ENCODE measurements around the gene HRH3.

HRH3 gene

GRCh38 chr20:62219992-62220665, at the start of gene HRH3:
Gene HRH3, minus strand, starts transcription at chr20:62220278. Its CDS starts 308 bp downstream, at chr20:62219970.
- DNase-seq = no peak

- DNase-seq = no peak
Observed at GRCh38 chr20:62269871-62270270, 49.8 kb upstream of the HRH3 start.

GRCh38 chr20:62269378-62269777, 49.3 kb upstream of the HRH3 start:
- DNase-seq = no peak

- no peak for DNase-seq
Observed at GRCh38 chr20:62268228-62268900, 48.3 kb upstream of the HRH3 start.

- no peak for DNase-seq
Observed at GRCh38 chr20:62267543-62267942, 47.5 kb upstream of the HRH3 start.

GRCh38 chr20:62266851-62267250, 46.8 kb upstream of the HRH3 start:
- DNase-seq = no peak

GRCh38 chr20:62266340-62266739, 46.3 kb upstream of the HRH3 start:
- DNase-seq = no peak

GRCh38 chr20:62265365-62265764, 45.3 kb upstream of the HRH3 start:
- no peak for DNase-seq

GRCh38 chr20:62263396-62263795, 43.3 kb upstream of the HRH3 start:
- no peak for DNase-seq

- no peak for DNase-seq
Observed at GRCh38 chr20:62262064-62262463, 42.0 kb upstream of the HRH3 start.

- DNase-seq = no peak
Observed at GRCh38 chr20:62259294-62259565, 39.2 kb upstream of the HRH3 start.

GRCh38 chr20:62258499-62259293, 38.6 kb upstream of the HRH3 start:
- no peak for DNase-seq

- no peak for DNase-seq
Observed at GRCh38 chr20:62255976-62256375, 35.9 kb upstream of the HRH3 start.

GRCh38 chr20:62254021-62254724, 34.1 kb upstream of the HRH3 start:
- DNase-seq = no peak

GRCh38 chr20:62253398-62253797, 33.3 kb upstream of the HRH3 start:
- no peak for DNase-seq

- DNase-seq = no peak
Observed at GRCh38 chr20:62252342-62252966, 32.4 kb upstream of the HRH3 start.

GRCh38 chr20:62248890-62249560, 28.9 kb upstream of the HRH3 start:
- DNase-seq = no peak

- no peak for DNase-seq
Observed at GRCh38 chr20:62246872-62247652, 27.0 kb upstream of the HRH3 start.

GRCh38 chr20:62246431-62246830, 26.4 kb upstream of the HRH3 start:
- no peak for DNase-seq

GRCh38 chr20:62245911-62246280, 25.8 kb upstream of the HRH3 start:
- DNase-seq = no peak

GRCh38 chr20:62244644-62245108, 24.6 kb upstream of the HRH3 start:
- DNase-seq = no peak
